ENCODE data around the gene CEMP1. TPM values are rescaled to one million over a fixed set of nuclear protein-coding genes. Genes with fewer than 3 reads are reported as not detected.

The CEMP1 gene
- total RNA-seq = not detected in 2 replicates

DNA sequence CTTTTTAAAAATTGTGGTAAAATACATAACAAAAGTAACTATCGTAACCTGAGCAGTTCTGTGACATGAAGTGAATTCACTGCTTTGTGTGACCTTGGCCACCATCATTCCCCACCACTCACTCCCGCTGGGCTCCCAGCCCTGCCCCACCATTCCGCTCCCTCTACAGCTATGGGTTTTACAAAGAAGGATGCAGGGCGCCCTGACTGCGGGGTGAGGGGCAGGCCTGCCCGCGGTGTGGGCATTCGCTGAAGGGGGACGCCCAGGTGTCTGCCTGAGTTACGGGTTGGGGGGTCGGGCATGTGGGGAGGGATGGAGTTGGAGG is at the start of gene CEMP1:
Gene CEMP1, minus strand, starts transcription at position 38 of the 325 bp plus-strand sequence. CDS start 335 bp downstream, outside the sequence.

DNA sequence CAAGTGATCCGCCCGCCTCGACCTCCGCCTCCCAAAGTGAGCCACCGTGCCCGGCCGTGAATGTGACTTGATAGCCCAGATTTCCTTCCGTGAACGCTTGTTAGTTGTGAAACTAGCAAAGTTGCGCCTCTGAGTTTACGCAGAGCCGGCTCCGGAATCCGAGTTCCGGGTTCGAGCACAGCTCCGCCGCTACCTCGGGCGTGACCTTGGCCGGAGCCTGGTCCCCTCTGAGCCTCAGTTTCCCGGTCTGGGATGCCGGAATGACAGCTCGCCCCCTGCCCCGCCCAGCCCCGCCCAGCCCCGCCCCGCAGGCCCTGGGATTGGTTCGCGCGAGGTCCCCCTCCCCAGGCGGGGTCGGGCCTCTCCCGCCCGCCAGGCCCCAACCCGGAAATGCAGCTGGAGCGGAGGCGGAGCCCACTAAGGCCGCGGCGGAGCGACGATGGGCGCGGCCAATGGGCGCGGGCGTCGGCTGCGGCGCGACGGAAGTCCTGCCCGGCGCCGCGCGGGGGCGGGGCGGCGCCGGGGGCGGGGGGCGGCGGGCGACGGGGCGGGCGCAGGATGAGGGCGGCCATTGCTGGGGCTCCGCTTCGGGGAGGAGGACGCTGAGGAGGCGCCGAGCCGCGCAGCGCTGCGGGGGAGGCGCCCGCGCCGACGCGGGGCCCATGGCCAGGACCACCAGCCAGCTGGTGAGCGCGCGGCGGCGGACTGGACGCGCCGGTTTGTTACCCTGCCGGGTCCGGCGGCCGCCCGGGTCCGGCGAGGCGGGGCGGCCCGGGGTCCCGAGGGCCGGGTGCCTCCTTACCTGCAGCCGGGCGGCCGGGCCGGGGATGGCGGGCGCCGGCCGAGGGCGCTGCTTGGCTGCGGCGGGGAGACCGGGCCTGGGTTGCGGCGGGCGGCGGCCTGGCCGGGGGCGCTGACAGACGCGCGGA is 6.5 kb upstream of the CEMP1 start, which contains the start of gene PDPK1:
Gene PDPK1, plus strand, starts transcription at position 571 of the 929 bp plus-strand sequence. Its CDS starts 92 bp downstream, at position 663.

GRCh38 chr16:2520097-2520783 is 11.0 kb downstream of the CEMP1 start, which contains the start of gene AMDHD2:
Gene AMDHD2, plus strand, starts transcription at chr16:2520371. Its CDS starts 88 bp downstream, at chr16:2520459.

GRCh38 chr16:2513405-2514332 is 17.5 kb downstream of the CEMP1 start, which contains the start of gene ATP6V0C:
Gene ATP6V0C, plus strand, starts transcription at chr16:2513952. Its CDS starts 152 bp downstream, at chr16:2514104.

Other genes with a start within 250 kb of the CEMP1 start
- gene ABCA3, start 190.7 kb downstream of the CEMP1 start, total RNA-seq = 1.4 and 2.9 TPM in 2 replicates
- gene CCNF, start 102.0 kb downstream of the CEMP1 start, total RNA-seq = 9.0 and 11.2 TPM in 2 replicates
- 1.3 and 3.6 TPM in 2 replicates for gene TEDC2, start 71.3 kb downstream of the CEMP1 start, total RNA-seq
- not detected in 2 replicates for gene NTN3, start 60.1 kb downstream of the CEMP1 start, total RNA-seq
- 7.4 and 9.9 TPM in 2 replicates for gene TBC1D24, start 56.3 kb downstream of the CEMP1 start, total RNA-seq
- 53.5 and 59.2 TPM in 2 replicates for gene ATP6V0C, start 17.5 kb downstream of the CEMP1 start, total RNA-seq
- 31.8 and 40.5 TPM in 2 replicates for gene AMDHD2, start 11.0 kb downstream of the CEMP1 start, total RNA-seq
- gene PDPK1, start 6.6 kb upstream of the CEMP1 start, total RNA-seq = 11.7 and 15.4 TPM in 2 replicates
- 29.1 and 33.0 TPM in 2 replicates for gene KCTD5, start 151.1 kb upstream of the CEMP1 start, total RNA-seq
- 0.16 and 0.18 TPM in 2 replicates for gene PRSS27, start 188.8 kb upstream of the CEMP1 start, total RNA-seq
- gene SRRM2, start 221.2 kb upstream of the CEMP1 start, total RNA-seq = 46.7 and 53.8 TPM in 2 replicates
- gene ELOB, start 245.9 kb upstream of the CEMP1 start, total RNA-seq = 262 and 317 TPM in 2 replicates

All from cardiac atrium fibroblast (primary cell).